HG03066 (cell line): ENCODE data around the gene MMP21.

Source experiments
- ATAC-seq: cut with Tn5 transposase; IDR thresholded peaks from one replicate; pipeline ENCODE4 v1.9.1; 2021; ENCODE audit warnings: low read depth; ENCODE audit not compliant: unreplicated experiment

MMP21 gene

DNA sequence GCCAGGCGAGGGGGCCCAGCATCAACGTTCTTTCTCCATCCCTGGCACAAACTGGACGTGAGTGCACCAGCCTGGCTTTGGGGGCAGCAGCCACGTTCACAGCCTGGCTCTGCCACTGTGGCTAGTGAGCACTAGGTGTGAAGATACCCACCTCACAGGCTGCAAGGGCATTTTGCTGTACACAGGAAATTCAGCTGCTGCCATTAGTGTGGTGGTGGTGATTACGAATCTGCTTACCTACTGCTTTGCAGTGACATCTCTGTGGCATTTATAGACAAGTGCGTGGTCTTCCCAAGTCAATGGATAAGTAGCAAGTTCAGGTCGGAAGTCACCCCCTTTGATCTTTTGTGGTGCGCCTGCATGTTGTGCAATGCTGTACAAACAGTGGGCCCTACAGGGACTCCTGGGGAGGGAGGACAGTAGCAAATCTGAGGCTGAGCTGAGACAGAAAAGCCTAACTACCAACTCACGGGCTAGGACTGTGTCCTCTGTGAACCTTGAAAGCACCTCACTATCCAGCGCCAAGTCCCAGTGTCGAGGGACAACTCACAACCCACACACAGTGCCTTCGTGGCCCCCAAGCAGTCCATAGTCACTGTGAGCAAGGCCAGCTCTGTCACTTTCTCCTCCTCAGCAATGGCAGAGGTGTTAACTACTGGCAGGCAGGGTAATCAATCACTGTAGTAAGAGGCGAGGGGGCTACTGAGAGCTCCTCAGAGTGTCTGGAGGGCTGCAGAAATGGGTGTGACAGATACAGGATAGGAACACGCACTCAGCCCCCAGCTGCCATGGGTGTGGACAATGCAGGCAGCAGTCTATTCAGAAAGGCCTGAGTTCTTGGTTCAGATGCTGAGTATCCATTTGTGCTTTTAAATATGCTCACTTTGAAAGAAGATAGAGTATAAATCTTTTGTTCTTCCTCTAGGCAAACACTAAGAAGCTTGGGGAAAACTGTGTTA lies 17.0 kb upstream of the MMP21 start:
- ATAC-seq: no peak

DNA sequence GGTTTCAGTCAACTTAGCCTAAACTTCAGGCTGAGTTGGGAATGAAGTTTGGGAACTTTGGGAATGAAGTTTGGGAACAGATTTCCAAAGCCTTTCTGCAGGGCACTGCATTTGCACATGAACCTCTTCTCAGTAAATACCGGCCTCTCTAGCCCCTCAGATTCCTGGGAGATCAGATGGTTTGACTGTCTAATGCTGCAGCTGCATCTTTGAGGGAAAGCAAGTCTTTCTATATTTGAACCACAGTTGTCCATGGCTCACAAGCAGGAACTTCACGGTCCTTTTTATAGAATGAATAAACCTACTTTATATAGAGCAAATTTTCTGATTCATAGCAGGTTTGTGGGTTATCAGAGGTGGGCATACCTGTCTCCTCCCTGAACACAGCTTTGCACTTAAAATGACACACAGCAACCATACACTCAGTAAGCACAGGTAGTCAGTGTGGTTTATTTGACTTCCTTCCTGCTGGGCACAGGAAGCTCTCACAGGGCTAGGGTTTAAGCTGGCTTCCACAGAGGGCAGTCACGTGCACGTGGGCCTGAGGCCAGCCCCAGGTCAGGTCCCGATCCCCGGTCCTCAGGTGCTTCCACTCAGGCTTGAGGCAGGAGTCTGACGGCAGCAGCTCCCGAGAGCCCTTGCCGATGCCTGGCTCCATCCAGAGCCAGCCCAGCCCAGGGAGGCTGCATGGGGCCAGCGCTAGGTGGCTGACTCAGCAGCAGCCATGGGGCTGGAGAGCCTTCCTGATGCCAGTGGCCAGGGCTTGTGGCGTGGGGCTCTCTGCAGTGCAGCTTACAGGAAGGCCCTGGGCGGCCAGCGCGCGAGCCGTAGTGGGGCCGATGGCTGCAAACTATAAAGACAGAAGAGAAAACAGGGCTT lies 12.8 kb upstream of the MMP21 start:
- no peak for ATAC-seq

DNA sequence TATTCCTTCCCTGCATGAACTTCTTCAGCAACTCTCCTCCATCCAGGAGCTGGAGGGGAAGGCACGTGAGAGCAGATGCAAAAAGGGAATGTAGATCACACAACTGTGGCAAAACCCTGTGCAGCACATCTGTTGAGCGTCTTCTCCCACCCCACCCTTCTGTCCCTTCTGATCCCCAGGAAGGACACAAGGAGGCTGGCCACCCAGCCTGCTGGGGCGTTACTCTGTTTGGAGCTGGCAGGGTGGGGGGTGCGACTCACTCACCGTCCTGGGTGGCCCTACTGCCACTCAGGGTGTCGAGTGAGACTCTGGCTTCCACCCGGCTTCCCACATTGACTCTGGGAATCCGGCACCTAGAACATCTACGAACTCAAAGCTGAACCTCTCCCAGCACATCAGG lies 10.2 kb upstream of the MMP21 start:
- ATAC-seq: no peak

DNA sequence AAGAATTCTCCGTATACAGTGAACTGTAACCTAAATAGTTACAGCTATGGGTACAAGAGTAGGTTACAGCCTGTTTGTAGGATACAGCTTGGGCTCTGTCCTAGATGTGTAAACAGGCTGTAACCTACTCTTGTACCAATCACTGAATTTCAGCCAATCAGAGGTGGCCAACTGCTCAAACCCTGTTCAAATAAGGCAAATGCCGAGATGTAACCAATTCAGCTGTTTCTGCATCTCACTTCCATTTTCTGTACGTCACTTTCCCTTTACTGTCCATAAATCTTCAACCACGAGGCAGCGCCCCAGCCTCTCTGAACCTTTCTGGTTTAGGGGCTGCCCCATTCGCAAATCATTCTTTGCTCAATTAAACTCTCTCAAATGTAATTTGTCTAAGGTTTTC lies 8.3 kb upstream of the MMP21 start:
- peak; percentile 81 for ATAC-seq

DNA sequence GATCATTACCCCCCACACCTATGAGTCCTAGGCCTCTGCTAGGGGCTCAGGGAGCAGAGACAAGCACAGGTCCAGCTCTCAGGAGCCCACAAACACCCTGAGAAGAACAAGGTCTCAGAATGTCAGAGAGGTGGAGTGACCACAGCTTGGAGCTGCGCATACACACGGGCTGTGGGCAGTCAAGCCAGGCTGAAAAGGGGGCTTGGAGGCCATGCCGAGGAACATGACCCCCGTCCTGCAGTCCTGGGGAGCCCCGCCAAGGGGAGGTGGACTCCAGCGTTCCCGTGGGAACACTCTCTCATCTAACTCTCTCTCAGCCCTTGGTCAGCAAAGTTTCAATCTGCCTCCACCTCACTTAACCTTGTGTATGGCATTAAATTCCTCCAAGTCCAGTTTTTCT lies 7.8 kb upstream of the MMP21 start:
- ATAC-seq: no peak

DNA sequence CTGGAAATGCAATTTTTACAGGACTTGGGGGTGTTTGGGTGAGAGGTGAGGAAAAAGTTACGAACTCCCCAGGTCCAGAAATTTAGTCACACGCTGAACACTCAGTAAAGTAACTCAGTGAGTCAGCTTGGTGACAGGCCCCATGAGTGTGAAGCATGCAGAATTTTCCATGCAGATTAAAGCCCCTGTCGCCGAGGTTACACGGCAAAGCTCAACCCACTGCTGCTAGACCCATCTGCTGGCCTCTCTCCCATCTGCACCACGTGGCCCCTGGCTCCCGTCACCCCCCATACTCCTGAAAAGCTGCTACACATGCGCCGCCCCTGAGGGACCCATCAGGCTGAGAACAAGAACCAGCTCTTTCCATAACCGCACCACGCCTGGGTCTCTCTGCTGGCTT lies 7.0 kb upstream of the MMP21 start:
- no peak for ATAC-seq

DNA sequence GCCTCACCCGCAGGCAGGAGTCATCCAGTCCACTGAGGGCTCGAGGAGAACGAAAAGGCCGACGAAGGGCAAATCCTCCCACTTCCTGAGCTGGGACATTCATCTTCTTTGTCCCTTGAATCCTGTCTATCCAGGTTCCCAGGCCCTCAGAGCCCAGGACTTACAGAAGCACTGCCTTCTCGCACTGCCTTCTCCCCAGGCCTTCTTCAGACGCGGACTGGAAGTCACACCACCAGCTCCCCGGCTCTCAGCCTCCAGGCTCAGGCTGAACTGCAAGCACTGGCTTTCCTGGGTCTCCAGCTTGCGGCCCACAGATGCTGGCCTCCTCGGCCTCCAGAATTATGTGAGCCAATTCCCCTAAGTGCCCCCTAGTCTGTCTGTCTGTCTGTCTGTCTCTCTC lies 6.4 kb upstream of the MMP21 start:
- no peak for ATAC-seq

DNA sequence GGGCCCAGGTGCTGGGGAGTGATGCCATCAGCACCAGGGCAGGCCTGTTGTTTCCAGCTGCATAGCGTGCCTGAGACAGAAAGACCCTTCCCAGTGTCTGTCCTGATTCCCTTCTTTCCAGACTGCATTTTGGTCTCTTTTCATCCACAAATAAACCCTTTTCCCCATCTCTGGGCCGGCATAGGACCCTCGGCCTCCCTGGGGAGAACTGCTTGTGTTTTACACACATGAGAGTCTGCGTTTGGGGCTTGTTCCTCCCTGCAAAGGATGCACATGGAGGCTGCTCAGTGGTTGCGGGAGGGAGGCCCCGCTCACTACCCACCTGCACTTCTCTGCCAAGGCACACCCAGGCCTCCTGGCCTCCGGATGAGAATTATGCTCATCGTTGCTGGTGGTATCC lies 5.8 kb upstream of the MMP21 start:
- no peak for ATAC-seq

DNA sequence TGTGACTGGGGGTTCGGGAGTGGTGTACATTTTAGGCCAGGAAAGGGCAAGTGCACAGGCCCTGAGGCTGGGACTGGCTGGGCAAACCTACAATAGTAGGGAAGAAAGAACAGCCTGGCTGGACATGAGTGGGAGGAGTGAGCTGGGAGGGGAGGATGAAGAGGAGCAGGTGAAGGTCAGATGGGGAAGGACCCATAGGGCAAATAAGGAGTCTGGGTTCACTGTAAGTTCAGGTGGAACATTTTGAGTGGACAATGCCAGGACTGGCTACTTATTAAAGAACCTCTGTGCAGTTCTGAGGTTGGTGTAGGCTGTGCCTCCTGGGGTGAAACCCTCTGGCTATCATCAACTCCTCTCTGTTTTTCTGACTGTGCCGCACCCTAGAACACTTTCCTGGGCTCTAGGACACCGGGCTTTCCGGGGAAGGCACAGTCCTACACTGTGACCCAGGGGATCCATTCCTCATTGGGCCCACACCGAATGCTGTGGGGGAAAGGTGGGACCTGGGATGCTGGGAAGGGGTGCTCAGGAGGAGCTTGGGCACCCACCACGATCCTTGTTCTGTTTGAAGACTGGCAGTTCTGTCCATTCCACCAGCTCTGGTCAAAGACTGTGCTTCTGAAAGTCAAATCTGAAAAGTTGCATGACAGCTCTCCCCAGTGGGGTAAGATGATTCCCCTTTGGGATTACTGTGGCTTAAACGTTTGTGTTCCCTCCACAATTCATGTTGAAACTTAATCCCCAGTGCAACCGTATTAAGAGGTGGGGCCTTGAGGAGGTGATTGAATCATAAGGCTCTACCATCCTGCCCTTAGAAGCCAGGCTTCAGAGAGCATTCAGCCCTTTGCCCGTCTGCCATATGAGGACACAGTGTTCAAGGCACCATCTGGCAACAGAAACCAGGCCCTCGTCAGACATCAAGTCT lies 4.0 kb upstream of the MMP21 start:
- ATAC-seq: no peak

DNA sequence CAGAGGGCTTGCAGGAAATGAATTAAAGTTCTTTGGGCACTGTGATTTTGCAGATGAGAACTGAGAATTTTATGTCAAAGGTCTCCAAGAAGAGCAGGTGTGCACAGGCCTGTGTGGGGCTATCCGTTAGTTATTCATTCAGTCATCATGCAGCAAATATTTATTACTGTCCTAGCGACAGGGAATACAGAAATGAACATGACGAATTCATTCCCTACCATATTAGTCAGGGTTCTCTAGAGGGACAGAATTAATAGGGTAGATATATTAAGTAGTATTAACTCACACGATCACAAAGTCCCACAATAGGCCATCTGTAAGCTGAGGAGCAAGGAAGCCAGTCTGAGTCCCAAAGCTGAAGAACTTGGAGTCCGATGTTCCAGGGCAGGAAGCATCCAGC lies 2.9 kb upstream of the MMP21 start:
- no peak for ATAC-seq

DNA sequence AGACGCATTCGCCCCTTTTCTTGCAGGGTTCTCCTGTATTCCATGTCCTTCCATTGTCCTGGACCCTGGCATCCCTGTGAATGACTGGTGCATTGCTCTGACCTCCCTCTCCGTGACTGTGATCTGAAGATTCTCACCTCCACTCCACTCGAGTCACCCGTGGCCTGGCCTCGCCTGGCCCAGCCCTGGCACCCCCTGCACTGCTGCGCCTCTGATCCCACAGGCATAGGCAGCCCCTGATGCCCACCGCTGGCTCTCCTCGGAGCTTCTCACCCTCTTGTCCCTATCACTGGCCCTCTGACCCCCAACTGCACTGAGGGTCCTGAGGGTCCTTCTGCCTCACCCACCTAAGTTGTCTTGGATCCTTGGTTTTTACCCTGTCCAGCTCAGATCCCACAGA lies 2.2 kb upstream of the MMP21 start:
- ATAC-seq: no peak

DNA sequence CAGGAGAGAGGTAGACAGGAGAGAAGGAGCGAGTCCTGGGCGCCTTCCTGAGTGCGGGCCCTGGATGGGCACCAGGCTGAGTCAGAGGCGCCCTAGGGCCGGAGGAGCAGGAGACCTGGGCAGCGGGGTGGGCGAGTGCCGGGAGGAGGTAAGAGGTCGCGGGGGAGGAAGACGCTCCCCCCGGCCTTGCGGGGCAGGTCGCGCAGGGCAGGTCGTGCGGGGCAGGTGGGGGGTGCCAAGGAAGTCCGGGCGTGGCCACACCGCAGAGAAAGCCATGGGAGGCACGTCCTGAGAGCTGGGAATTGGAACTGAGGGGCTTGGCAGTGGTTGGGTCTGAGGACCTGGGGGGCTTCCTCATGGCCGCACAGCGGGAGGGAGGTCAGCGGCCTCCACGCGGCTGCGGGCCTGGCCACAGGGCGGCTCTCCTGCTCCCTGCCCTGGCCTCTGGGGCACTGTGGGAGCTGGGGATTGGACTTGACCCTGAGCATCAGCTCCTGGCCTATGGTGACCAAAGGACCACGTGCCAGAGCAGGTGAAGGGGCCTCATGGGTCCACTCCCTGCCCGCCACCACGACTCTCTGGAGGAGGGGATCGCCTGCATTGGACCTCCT lies 935 bp downstream of the MMP21 start:
- ATAC-seq: no peak

DNA sequence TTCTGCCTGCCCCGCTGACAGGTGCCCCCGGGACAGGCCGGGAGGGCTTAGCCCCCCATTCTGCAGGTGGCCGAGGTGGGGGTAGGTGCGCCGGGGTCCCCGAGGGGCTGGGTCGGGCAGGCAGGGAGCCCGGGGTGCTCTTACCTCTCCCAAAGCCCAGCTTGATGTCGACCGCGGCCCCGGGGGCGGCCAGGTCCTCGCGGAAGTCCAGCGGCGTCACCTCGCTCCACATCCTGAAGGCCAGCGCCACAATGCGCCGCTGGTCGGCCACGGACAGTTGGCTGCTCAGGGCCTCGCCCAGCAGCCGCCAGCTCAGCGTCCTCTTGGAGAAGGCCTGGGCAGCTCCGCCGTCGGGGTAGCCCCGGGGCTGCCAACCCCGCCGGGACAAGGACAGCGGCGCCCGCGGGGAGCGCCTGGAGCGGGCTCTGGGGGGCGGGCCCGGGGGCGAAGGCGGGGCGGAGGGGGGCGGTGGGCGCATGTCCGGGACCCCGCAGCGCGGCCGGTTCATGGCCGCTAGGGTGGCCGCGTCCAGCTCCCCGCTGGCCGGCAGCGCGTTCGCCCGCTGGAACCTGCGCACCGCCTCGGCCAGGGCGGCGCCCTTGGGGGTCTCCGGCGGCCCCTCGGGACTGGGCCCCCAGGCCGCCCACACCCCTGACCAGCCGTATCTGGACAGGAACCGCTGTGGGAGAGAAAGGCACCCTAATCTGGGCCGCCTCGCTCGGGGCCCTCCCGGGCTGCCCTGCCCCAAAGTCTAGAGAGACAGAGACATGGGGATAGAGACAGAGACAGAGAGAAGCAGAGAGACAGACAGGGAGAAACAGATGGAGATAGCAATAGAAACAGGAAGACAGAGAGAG lies 1.7 kb downstream of the MMP21 start:
- ATAC-seq: no peak

DNA sequence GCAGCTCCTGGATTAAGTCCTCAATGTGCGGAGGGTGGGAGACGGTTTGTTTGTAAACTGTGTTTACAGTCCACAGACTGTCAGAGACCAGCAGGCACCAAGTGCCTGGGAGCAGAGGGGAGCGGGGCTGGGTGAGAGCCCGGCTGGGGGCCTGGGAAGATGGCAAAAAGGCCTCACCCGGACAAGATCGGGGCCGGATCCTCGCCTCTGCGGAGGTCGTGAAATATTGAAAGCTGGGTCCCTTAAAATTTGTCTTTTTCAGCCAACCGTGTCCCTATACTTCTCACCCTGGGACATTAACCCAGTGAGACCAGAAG lies 2.8 kb downstream of the MMP21 start:
- ATAC-seq: no peak

DNA sequence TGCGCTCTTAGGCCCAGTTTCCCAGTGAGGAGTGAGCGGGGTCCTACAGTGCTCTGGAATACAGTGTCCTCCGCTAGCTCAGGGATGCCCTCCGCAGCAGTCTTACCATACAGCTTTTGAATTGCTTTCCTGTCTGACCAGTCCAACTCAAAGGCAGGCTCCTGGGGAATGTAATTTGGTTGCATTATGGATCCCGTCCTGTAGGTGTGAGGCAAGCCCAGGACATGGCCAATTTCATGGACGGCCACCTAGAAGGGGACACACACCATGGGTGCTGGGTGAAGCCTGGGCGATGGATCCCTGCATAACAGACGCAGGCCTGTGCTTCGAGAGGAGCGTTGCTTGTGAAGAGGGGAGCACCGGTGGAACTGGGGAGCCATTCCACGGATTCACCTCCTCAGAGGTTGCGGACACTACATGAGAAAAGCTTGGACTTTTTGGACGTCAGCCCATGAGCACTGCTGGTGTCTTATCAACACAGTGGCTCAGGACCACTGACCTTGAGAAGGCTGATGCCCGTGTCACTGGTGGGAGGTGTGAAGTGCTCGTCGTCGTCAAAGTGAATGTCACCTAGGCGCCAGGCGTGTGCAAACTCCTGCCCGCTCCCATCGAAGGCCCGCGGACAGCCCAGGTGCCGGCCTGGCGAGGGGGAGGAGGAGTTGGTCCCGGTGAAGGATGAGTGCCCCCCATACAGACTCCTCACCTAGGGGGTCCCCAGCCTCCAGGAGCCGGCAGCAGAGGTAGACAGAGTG lies 3.3 kb downstream of the MMP21 start:
- no peak for ATAC-seq

DNA sequence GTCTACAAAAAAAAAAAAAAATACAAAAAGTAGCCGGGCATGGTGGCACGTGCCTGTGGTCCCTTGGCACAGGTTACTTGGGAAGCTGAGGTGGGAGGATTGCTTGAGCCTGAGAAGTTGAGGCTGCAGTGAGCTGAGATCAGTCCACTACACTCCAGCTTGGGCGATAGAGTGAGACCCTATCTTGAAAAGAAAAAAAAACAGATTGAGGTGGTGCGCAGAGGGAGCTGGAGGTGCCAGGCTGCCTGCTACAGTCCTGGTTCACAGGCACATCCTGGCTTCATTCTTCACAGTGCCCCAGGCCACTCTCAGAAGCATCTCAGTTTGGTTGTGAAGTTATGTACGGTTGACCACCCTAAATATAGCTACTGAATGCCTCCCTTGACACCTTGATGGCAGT lies 4.8 kb downstream of the MMP21 start:
- no peak for ATAC-seq

DNA sequence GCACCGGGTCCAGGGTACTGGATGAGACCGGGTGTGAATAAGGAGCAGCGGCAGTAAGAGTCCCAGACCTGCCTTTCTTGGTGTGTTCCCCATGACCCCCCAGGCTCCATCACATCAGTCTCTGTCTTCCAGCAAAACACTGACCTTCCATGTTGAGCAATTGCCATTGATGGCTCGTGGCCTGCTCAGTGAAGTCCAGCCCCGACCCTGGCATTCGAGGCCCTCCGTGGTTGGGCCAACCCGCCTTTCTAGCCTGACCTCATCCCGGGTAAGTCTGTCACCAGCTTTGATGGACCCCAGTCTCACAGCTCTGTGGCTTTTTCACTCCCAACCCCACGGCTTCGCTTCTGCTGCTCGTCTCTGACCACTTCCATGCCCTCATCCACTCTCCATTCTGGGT lies 6.4 kb downstream of the MMP21 start:
- ATAC-seq: no peak

DNA sequence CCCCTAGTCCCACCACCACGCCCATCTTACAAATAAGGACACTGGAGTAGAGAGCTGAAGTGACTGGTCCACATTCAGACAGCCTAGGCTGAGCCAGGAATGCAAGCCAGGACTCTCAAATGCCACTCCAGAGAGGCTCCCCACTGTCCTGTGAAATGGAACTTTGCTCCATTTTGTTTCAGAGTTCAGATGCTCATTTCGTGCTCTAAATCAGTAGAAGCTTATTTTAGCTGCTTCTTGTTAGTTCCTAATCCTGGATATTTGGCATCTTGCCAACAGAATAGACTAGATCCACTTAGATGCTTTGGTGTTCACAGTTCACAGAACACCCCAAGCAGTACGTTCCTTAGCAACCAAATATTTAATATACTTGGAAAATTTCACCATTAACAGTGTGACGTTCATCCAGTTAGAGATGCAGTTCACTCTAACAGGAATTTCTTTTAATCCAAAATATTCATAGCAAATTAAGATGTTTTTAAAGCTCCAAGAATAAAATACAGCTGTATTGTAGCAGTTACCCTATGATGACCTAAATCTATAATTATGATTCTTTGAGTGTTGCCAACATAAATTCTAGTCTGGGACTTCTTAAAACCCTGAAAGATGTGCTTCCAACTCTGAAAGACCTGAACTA lies 7.3 kb downstream of the MMP21 start:
- ATAC-seq: no peak
